Measurements from ENCODE around the gene CBLB.

Gene CBLB

DNA sequence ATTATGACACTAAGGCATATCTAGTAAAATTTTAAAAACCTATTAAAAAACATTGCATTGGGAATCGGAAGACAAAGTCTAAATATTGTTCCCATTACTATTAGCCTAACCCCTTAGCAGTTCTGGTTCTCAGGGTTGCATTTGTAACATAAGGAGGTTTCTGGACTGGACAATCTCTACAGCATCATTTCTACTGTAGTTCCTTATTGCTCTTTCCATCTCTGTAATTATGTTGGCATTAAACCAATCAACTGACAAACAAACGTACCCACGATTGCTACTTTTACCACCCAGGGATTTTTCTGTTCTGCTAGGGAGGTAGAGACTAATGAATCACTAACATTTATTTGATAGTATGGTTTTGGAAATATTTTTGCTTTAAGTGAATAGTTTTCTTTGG, 190.8 kb downstream of the CBLB start:
- Histone ChIP-seq H3K9me3 (ENCODE audit: control insufficient read depth in 1 of 2, low read length in 2 of 2) (no peaks in the 10 kb centered on the region), H3K36me3 (ENCODE audit: control insufficient read depth in 1 of 2, insufficient read depth in 2 of 2, low read length in 2 of 2) (peaks cover 22 to 49% of the 10 kb centered on the region in 2 donors), H3K4me3 (ENCODE audit: low read depth in 1 of 2, low read length in 2 of 2) (no peak overlapping the region), H3K27me3 (ENCODE audit: low read depth, low read length) (no peaks in the 10 kb centered on the region), H3K27ac (ENCODE audit: low read length) (no peak overlapping the region), H3K4me1 (ENCODE audit: control insufficient read depth in 1 of 2, insufficient read depth in 2 of 2, low read length in 2 of 2) (no peaks in the 10 kb centered on the region)

DNA sequence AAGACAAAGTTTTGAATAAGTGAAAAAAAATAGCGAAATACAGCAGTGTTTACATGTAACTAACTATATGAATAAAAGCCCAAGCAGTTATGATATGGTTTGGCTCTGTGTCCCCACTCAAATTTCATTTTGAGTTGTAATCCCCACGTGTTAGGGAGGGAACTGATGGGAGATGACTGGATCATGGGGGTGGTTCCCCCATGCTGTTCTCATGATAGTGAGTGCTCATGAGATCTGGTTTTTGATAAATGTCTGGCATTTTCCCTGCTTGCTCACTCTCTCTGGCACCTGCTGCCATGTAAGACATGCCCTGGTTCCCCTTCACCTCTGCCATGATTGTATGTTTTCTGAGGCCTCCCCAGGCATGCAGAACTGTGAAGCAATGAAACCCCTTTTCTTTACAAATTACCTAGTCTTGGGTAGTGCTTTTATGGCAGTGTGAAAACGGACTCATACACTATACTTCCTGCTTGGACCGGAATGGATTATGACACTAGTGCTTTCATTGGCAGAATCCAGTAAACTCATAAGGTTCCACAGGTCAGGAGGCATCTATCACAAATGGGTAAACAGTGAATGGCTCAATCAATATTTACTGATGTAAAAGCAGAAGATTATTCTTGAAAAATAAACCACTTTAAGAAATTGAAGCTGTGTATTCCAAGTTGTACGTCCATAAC, 192.1 kb downstream of the CBLB start:
- Histone ChIP-seq H3K27me3 (ENCODE audit: low read depth, low read length) (no peaks in the 10 kb centered on the region), H3K4me1 (ENCODE audit: control insufficient read depth in 1 of 2, insufficient read depth in 2 of 2, low read length in 2 of 2) (no peaks in the 10 kb centered on the region), H3K27ac (ENCODE audit: low read length) (no peak overlapping the region), H3K4me3 (ENCODE audit: low read depth in 1 of 2, low read length in 2 of 2) (no peak overlapping the region), H3K36me3 (ENCODE audit: control insufficient read depth in 1 of 2, insufficient read depth in 2 of 2, low read length in 2 of 2) (peaks cover 22 to 48% of the 10 kb centered on the region in 2 donors), H3K9me3 (ENCODE audit: control insufficient read depth in 1 of 2, low read length in 2 of 2) (no peaks in the 10 kb centered on the region)

DNA sequence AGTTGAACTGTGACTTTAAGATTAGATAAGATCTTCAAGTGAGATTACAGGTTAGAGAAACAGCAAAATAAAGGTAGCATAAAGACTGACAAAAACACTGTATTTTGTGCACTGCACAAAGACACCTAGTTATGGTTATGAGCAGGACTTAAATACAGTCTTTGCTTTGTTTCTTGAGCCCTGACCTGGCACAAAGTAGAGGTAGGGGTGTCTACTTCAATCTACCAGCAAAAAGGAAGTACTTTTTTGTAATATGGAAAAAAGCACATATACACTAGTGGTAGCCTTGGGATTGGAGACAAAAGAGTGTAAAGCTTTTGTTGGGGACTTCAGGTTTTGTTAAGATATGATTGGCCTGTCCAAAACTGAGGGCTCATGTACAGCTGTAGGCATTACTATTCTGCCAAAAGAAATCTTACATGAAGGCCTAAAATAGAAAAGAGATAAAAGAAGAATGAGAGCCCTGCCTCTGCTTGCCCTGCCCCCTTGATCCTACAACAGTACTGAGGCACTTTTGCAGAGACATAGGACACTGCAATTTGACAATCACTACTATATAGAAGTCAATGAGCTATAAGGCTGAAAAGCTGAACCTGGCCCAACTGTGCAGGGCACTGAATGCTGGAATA, 194.3 kb downstream of the CBLB start:
- Histone ChIP-seq H3K4me3 (ENCODE audit: low read depth in 1 of 2, low read length in 2 of 2) (no peak overlapping the region), H3K4me1 (ENCODE audit: control insufficient read depth in 1 of 2, insufficient read depth in 2 of 2, low read length in 2 of 2) (no peaks in the 10 kb centered on the region), H3K27ac (ENCODE audit: low read length) (no peak overlapping the region), H3K27me3 (ENCODE audit: low read depth, low read length) (no peaks in the 10 kb centered on the region), H3K9me3 (ENCODE audit: control insufficient read depth in 1 of 2, low read length in 2 of 2) (no peaks in the 10 kb centered on the region), H3K36me3 (ENCODE audit: control insufficient read depth in 1 of 2, insufficient read depth in 2 of 2, low read length in 2 of 2) (peaks cover 20 to 35% of the 10 kb centered on the region in 2 donors)

DNA sequence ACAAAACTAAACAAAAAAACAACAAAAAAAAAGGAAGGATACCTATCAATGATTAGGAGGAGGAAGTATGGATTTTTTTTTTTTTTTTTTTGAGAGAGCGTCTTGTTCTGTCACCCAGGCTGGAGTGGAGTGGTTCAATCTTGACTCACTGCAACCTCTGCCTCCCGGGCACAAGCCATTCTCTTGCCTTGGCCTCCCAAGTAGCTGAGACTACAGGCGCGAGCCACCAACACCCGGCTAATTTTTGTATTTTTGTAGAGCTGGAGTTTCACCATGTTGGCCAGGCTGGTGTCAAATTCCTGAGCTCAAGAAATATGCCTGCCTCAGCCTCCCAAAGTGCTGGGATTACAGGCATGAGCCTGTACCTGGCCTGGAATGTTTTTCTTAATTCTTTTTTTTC, 195.8 kb downstream of the CBLB start:
- Histone ChIP-seq H3K36me3 (ENCODE audit: control insufficient read depth in 1 of 2, insufficient read depth in 2 of 2, low read length in 2 of 2) (peaks cover 21 to 41% of the 10 kb centered on the region in 2 donors), H3K27me3 (ENCODE audit: low read depth, low read length) (no peaks in the 10 kb centered on the region), H3K27ac (ENCODE audit: low read length) (no peak overlapping the region), H3K9me3 (ENCODE audit: control insufficient read depth in 1 of 2, low read length in 2 of 2) (no peaks in the 10 kb centered on the region), H3K4me3 (ENCODE audit: low read depth in 1 of 2, low read length in 2 of 2) (no peak overlapping the region), H3K4me1 (ENCODE audit: control insufficient read depth in 1 of 2, insufficient read depth in 2 of 2, low read length in 2 of 2) (no peaks in the 10 kb centered on the region)

DNA sequence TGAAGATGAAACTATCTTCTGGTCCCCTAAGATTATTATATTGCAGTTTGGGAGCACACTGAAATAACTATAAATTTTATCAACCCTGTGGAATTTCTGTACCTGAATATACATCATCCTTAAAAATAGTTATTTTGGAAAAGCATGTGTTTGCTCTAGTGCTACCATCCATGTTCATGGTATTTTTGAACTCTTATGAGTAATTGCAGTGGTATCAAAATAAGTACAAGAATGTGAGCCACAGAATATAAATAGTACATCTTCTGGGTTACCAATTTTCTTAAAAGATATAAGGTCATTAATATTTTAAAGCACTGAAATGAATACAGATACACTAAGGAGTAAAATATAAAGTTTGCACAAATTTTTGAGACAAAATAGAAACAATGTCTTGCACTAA, 206.5 kb downstream of the CBLB start:
- Histone ChIP-seq H3K4me1 (ENCODE audit: control insufficient read depth in 1 of 2, insufficient read depth in 2 of 2, low read length in 2 of 2) (no peaks in the 10 kb centered on the region), H3K4me3 (ENCODE audit: low read depth in 1 of 2, low read length in 2 of 2) (no peak overlapping the region), H3K27me3 (ENCODE audit: low read depth, low read length) (no peaks in the 10 kb centered on the region), H3K36me3 (ENCODE audit: control insufficient read depth in 1 of 2, insufficient read depth in 2 of 2, low read length in 2 of 2) (peaks cover 10 to 46% of the 10 kb centered on the region in 2 donors), H3K9me3 (ENCODE audit: control insufficient read depth in 1 of 2, low read length in 2 of 2) (no peaks in the 10 kb centered on the region), H3K27ac (ENCODE audit: low read length) (no peak overlapping the region)

DNA sequence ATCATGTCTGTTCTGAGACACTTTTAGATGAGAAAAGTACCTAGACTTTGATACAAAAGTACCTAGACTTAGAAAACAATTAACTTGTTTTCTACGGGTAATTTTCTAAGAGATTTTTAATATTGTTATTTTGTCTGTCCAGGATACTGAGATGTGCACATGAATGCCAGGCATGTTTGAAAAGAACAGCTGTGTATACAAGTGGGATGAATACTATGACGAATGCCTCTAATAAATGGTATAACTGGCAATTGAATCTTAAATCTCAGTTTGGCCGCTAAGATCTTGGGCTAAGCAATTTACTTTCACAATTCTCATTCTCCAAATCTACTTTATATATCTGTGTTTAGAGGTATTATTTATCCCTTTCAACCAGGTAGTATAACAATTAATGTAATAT, 207.4 kb downstream of the CBLB start:
- H3K27me3 ChIP-seq (ENCODE audit: low read depth, low read length) = no peaks in the 10 kb centered on the region
- H3K4me3 ChIP-seq (ENCODE audit: low read depth in 1 of 2, low read length in 2 of 2) = no peak overlapping the region
- H3K36me3 ChIP-seq (ENCODE audit: control insufficient read depth in 1 of 2, insufficient read depth in 2 of 2, low read length in 2 of 2) = peaks cover 14 to 44% of the 10 kb centered on the region in 2 donors
- H3K9me3 ChIP-seq (ENCODE audit: control insufficient read depth in 1 of 2, low read length in 2 of 2) = no peaks in the 10 kb centered on the region
- no peaks in the 10 kb centered on the region for H3K4me1 ChIP-seq (ENCODE audit: control insufficient read depth in 1 of 2, insufficient read depth in 2 of 2, low read length in 2 of 2)
- H3K27ac ChIP-seq (ENCODE audit: low read length) = no peak overlapping the region

DNA sequence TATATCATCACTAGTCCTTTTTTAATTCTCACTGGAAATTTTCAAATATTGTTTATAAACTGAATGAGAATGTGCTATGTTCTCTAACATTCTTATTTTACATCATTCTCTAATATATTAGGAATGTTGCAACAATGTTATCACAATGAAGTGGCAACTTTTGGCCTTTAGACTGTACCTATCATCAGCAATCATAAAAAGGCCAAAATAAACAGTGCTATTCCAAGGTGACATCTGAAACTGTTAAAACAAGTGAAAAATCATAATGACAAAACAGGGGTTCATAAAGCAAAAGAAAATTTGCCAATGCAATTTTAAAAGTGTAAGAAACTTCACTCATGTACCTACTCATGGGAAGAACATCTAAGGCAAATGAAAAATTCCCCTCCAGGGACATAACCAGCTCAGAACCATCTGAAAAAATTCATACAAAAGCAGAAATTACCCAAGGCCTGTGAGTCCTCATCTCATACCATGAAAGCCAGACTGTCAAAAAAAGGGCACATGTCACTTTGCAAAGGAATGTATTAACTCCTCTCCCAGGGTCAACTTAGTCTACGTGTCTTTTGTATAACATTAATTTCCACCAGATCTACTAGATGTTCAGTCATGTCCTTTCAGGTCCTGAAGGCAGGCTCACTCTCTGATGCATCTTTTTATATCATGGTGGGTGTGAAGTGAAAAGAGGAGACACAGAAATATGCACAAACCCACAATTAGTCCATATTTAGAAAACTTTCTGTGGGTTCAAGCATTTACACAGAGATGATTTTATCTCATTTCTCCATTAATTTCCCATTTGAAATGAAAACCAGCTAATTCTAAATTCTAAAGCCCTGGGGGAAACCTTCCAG, 211.9 kb downstream of the CBLB start:
- Histone ChIP-seq H3K27ac (ENCODE audit: low read length) (no peak overlapping the region), H3K27me3 (ENCODE audit: low read depth, low read length) (no peaks in the 10 kb centered on the region), H3K4me3 (ENCODE audit: low read depth in 1 of 2, low read length in 2 of 2) (no peak overlapping the region), H3K36me3 (ENCODE audit: control insufficient read depth in 1 of 2, insufficient read depth in 2 of 2, low read length in 2 of 2) (peaks cover 14 to 29% of the 10 kb centered on the region in 2 donors), H3K9me3 (ENCODE audit: control insufficient read depth in 1 of 2, low read length in 2 of 2) (no peaks in the 10 kb centered on the region), H3K4me1 (ENCODE audit: control insufficient read depth in 1 of 2, insufficient read depth in 2 of 2, low read length in 2 of 2) (no peaks in the 10 kb centered on the region)

DNA sequence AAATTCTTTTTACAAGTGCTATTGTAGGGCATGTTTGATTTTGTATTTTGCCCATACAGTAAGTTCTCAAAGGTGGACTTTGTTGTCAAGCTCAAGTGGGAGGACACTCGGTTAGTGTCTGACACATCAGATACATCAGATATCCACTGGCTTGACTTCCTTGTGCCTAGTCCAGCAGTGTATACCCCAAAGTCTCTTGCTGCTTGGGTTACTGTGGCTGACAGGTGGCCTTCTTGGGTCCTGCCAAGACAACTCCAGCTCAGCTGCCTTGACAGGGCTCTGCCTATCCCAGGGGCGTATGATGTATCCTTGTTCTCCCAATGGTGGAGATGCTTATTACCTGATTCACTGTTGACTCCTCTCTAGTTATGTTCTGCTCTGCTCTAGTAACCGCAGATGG, 214.9 kb downstream of the CBLB start:
- H3K9me3 ChIP-seq (ENCODE audit: control insufficient read depth in 1 of 2, low read length in 2 of 2) = no peaks in the 10 kb centered on the region
- H3K36me3 ChIP-seq (ENCODE audit: control insufficient read depth in 1 of 2, insufficient read depth in 2 of 2, low read length in 2 of 2) = peaks cover 4 to 13% of the 10 kb centered on the region in 2 donors
- H3K4me1 ChIP-seq (ENCODE audit: control insufficient read depth in 1 of 2, insufficient read depth in 2 of 2, low read length in 2 of 2) = no peaks in the 10 kb centered on the region
- H3K4me3 ChIP-seq (ENCODE audit: low read depth in 1 of 2, low read length in 2 of 2) = no peak overlapping the region
- no peaks in the 10 kb centered on the region for H3K27me3 ChIP-seq (ENCODE audit: low read depth, low read length)
- no peak overlapping the region for H3K27ac ChIP-seq (ENCODE audit: low read length)

DNA sequence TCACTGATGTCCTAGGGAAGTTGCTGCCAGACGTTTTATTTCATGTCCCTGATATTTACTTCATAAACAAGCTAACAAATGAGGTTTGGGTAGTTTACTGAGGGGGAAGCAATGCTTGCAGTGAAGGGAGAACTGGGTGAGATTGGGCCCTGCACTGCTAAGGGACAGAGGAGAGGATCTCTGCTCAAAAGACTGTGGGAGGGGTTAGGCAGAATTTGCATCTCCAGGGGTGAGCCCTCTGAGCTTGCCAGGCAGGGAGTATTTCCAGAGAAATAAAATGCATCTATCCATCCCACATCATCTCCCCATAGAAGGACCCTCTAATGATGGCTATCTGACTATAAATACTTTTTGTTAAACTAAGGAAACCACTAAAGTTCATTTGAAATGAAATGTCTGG, 215.6 kb downstream of the CBLB start:
- Histone ChIP-seq H3K27me3 (ENCODE audit: low read depth, low read length) (no peaks in the 10 kb centered on the region), H3K27ac (ENCODE audit: low read length) (no peak overlapping the region), H3K4me1 (ENCODE audit: control insufficient read depth in 1 of 2, insufficient read depth in 2 of 2, low read length in 2 of 2) (no peaks in the 10 kb centered on the region), H3K36me3 (ENCODE audit: control insufficient read depth in 1 of 2, insufficient read depth in 2 of 2, low read length in 2 of 2) (peaks cover 4 to 6% of the 10 kb centered on the region in 2 donors), H3K4me3 (ENCODE audit: low read depth in 1 of 2, low read length in 2 of 2) (no peak overlapping the region), H3K9me3 (ENCODE audit: control insufficient read depth in 1 of 2, low read length in 2 of 2) (no peaks in the 10 kb centered on the region)

DNA sequence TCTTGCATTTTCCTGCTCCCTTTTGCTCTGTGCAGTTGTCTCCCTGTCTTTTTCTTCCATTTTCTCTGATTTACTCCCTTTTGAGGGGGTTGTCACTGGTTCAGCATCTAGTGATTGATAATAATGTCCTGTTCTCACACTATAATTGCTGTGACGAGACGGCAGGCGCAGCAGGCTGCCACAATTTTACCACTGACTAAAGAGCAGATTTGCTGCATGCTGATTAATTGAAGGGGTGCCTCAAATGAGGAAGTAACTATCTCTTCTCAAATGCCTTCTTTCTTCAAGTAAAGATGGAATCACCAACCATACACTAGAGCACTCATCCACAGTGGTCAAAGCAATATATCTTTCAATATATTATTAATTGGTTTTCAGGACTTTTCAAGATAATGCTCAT, 219.3 kb downstream of the CBLB start:
- no peaks in the 10 kb centered on the region for H3K4me1 ChIP-seq (ENCODE audit: control insufficient read depth in 1 of 2, insufficient read depth in 2 of 2, low read length in 2 of 2)
- H3K36me3 ChIP-seq (ENCODE audit: control insufficient read depth in 1 of 2, insufficient read depth in 2 of 2, low read length in 2 of 2) = no peaks in the 10 kb centered on the region
- H3K4me3 ChIP-seq (ENCODE audit: low read depth in 1 of 2, low read length in 2 of 2) = no peak overlapping the region
- H3K27ac ChIP-seq (ENCODE audit: low read length) = no peak overlapping the region
- no peaks in the 10 kb centered on the region for H3K27me3 ChIP-seq (ENCODE audit: low read depth, low read length)
- H3K9me3 ChIP-seq (ENCODE audit: control insufficient read depth in 1 of 2, low read length in 2 of 2) = no peaks in the 10 kb centered on the region

DNA sequence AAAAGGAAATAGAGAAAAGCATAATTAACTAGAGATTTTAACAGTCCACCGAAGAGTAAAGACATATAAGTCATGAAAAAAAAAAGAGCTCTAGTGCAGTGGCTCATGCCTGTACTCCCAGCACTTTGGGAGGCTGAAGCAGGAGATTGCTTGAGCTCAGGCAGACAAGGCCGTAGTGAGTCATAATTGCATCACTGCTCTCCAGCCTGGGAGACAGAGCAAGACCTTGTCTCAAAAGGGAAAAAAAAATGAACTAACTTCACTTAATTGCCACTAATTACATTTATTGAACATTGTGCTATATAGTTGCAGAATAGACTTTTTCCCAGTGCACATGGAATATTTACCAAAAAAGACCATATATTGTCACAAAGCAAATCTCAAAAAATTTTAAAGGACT, 221.8 kb downstream of the CBLB start:
- Histone ChIP-seq H3K36me3 (ENCODE audit: control insufficient read depth in 1 of 2, insufficient read depth in 2 of 2, low read length in 2 of 2) (no peaks in the 10 kb centered on the region), H3K9me3 (ENCODE audit: control insufficient read depth in 1 of 2, low read length in 2 of 2) (no peaks in the 10 kb centered on the region), H3K27me3 (ENCODE audit: low read depth, low read length) (no peaks in the 10 kb centered on the region), H3K4me3 (ENCODE audit: low read depth in 1 of 2, low read length in 2 of 2) (no peak overlapping the region), H3K4me1 (ENCODE audit: control insufficient read depth in 1 of 2, insufficient read depth in 2 of 2, low read length in 2 of 2) (no peaks in the 10 kb centered on the region), H3K27ac (ENCODE audit: low read length) (no peak overlapping the region)

All from muscle layer of duodenum (tissue), 2 donors.